GM12872 (cell line): ENCODE data around the gene SEMA4B.
A peak's percentile ranks its signal among the peaks of the same experiment; 100 is the strongest.

Experiments
- CTCF ChIP-seq: IDR thresholded peaks from 3 replicates; pipeline ENCODE4 v1.5.1; 2011; ENCODE audit warnings: low read depth, mild to moderate bottlenecking, low read length, moderate library complexity; ENCODE audit not compliant: insufficient read depth

Gene SEMA4B

GRCh38 chr15:90217671-90218394 lies 16.7 kb downstream of the SEMA4B start:
- TF ChIP-seq CTCF, result no peak

- TF ChIP-seq CTCF, result peak; percentile 84
Measured at GRCh38 chr15:90219421-90220141, 18.5 kb downstream of the SEMA4B start.

- peak; percentile 85 for TF ChIP-seq CTCF
Measured at GRCh38 chr15:90221246-90221900, 20.2 kb downstream of the SEMA4B start.

GRCh38 chr15:90222547-90222946 lies 21.4 kb downstream of the SEMA4B start:
- TF ChIP-seq CTCF, result no peak

GRCh38 chr15:90223441-90224165 lies 22.5 kb downstream of the SEMA4B start:
- no peak for TF ChIP-seq CTCF

- TF ChIP-seq CTCF, result no peak
Measured at GRCh38 chr15:90225047-90225446, 23.9 kb downstream of the SEMA4B start.

GRCh38 chr15:90225504-90226234 lies 24.5 kb downstream of the SEMA4B start:
- TF ChIP-seq CTCF, result no peak
